ENCODE results near the gene ABCB9. TPM values are rescaled to one million over a fixed set of nuclear protein-coding genes. Genes with fewer than 3 reads are reported as not detected.

Gene ABCB9
- total and polyA plus RNA-seq, 2 of the 8 experiments (the other 6 are each of a cell fraction or from before 2014, with no cell fraction given), result 3.8 to 8.0 TPM

- TF ChIP-seq CHD7 (IDR thresholded peaks at IDR 0.05; ENCODE audit: insufficient replicate concordance, low read length), result no peak
- TF ChIP-seq SIX5 (IDR thresholded peaks at IDR 0.05; ENCODE audit: low read depth, low read length), result no peak
- no peak for TF ChIP-seq SRF (IDR thresholded peaks at IDR 0.05; ENCODE audit: low read depth, low read length)
Observed at GRCh38 chr12:122942637-122943036, 23.6 kb downstream of the ABCB9 start (continued).

Measured in H1 (cell line).